DLD1 (cell line): Measurements from ENCODE around the gene PIP5K1B.
"Not testable (repeated sequence)": the region's sequence is repeated elsewhere in the genome, so short reads cannot be mapped to it uniquely, and the experiment has no call there.

Experiments used
- in situ Hi-C: cut with HindIII; loops from 2 replicates; pipeline ENCODE4 v1.10.0; 2017; ENCODE audit warnings: low sequenced_read_pairs

PIP5K1B gene

GRCh38 chr9:69040646-69041045, 335.6 kb downstream of the PIP5K1B start:
- in situ Hi-C loops: no loop called here

- in situ Hi-C loops: no loop called here
Measured at GRCh38 chr9:69044240-69045219, 339.5 kb downstream of the PIP5K1B start.

- in situ Hi-C loops: no loop called here
Measured at GRCh38 chr9:69045821-69046220, 340.8 kb downstream of the PIP5K1B start.

- in situ Hi-C loops: no loop called here
Measured at GRCh38 chr9:69046723-69047122, 341.7 kb downstream of the PIP5K1B start.

GRCh38 chr9:69047371-69047770, 342.3 kb downstream of the PIP5K1B start:
- in situ Hi-C loops: no loop called here

- in situ Hi-C loops: no loop called here
Measured at GRCh38 chr9:69049094-69049493, 344.1 kb downstream of the PIP5K1B start.

GRCh38 chr9:69050936-69051335, 345.9 kb downstream of the PIP5K1B start:
- in situ Hi-C loops: not testable (repeated sequence)

- in situ Hi-C loops: no loop called here
Measured at GRCh38 chr9:69054989-69055388, 349.9 kb downstream of the PIP5K1B start.

- in situ Hi-C loops: no loop called here
Measured at GRCh38 chr9:69056191-69056815, 351.3 kb downstream of the PIP5K1B start.

GRCh38 chr9:69058101-69058500, 353.1 kb downstream of the PIP5K1B start:
- in situ Hi-C loops: no loop called here
